Ovary (tissue), 9 donors: Measurements from ENCODE around the gene CCDC148. TPM values are rescaled to one million over a fixed set of nuclear protein-coding genes. Genes with fewer than 3 reads are reported as not detected.

Experiments
- DNase-seq, 5 donors: peaks; one replicate each; pipeline ENCODE4 v3.0.0-alpha.2; 2019 to 2020
- H3K27ac ChIP-seq, 2 donors: fragments of 200-600 bp; one replicate each; pipeline versions ENCODE4 v1.5.1 to v1.8.0; 2019 to 2022
- H3K27me3 ChIP-seq: fragments of 200-600 bp; one replicate; pipeline ENCODE4 v1.8.0; 2022
- H3K36me3 ChIP-seq: fragments of 200-600 bp; sonication (generic); one replicate; pipeline ENCODE4 v1.5.1; 2019
- H3K4me1 ChIP-seq: one replicate; pipeline ENCODE4 v1.8.1; 2013; ENCODE audit warnings: mild to moderate bottlenecking, moderate library complexity; ENCODE audit not compliant: insufficient read depth
- H3K4me3 ChIP-seq: fragments of 200-600 bp; sonication (generic); one replicate; pipeline ENCODE4 v1.5.1; 2017
- H3K9me3 ChIP-seq, 2 donors: fragments of 200-600 bp in 1 of 2; sonication (generic) in 1 of 2; one replicate each; pipeline versions ENCODE4 v1.5.1 to v1.8.1; 2013 to 2019; ENCODE audit warnings: mild to moderate bottlenecking in 1 of 2, moderate library complexity in 1 of 2
- CTCF ChIP-seq, 3 donors: fragments of 450-650 bp in 2 of 3; fragments of 200-600 bp in 1 of 3; IDR thresholded peaks; one replicate each; pipeline versions ENCODE4 v1.5.1 to v1.8.0; 2016 to 2022; ENCODE audit warnings: antibody characterized with exemption in 3 of 3, mild to moderate bottlenecking in 1 of 3
- EP300 ChIP-seq: sonication (generic); formaldehyde crosslinking; IDR thresholded peaks from one replicate; pipeline ENCODE4 v1.6.1; 2017; ENCODE audit warnings: antibody characterized with exemption
- POLR2A ChIP-seq: fragments of 450-650 bp; IDR thresholded peaks from one replicate; pipeline ENCODE4 v1.6.1; 2017; ENCODE audit warnings: antibody characterized with exemption, mild to moderate bottlenecking, moderate library complexity
- WGBS, 3 donors: extraction: QIAGEN DNeasy Blood & Tissue Kit in 1 of 3; methylation state at CpG; one replicate each; pipeline versions ENCODE4 v1.1.5 to v1.1.7; 2013 to 2017; 5-methylcytosine and 5-hydroxymethylcytosine counted together
- intact Hi-C, 4 donors: fragments of 100-400 bp; cut with DNase I; formaldehyde crosslinking; loops; one replicate each; pipeline versions ENCODE4 v1.11.0 to v1.15.1; 2022 to 2023
- polyA plus RNA-seq, 2 donors: library from polyadenylated mRNA; stranded (reverse); fragments of 200-250 nt in 1 of 2; fragments of 350-450 nt in 1 of 2; fragmentation: Illumina TruSeq in 1 of 2; extraction: RNeasy Lipid Tissue Mini Kit (QIAGEN cat#74804) in 1 of 2; gene quantifications; one replicate each; pipeline ENCODE4 v1.2.3, GENCODE V29; 2013 to 2014
- small RNA-seq: library from RNA; depleted of rRNA; stranded (forward); fragments of <200 nt; gene quantifications from one replicate; pipeline ENCODE3, GENCODE V24; 2016
- total RNA-seq, 7 donors: library from RNA; depleted of rRNA in 2 of 7; stranded (reverse); fragments of >200 nt in 2 of 7; fragmentation: NEBNext Ultra II Directional in 3 of 7; extraction: Animal tissue kit (Norgen Biotek cat#: 25700) in 3 of 7; gene quantifications; one replicate each; pipeline versions ENCODE4 v1.1.0 to v1.2.4, GENCODE V29; 2016 to 2023
- donor health status: DM: no; HTN: no; CAD: no; lungs with moderate emphysema.
- donor health status: DM: no; HTN: no; CAD: no.
- donor health status: Bipolar disorder and iron deficiency.
- donor health status: DM: yes; HTN: yes; CAD: no.
- donor health status: DM: no; HTN: no; CAD: no.
- donor health status: DM: yes; HTN: yes; CAD: no.

CCDC148 gene
- total and polyA plus RNA-seq, 9 donors: 0.80 to 6.6 (median 3.5) TPM

GRCh38 chr2:158128168-158128973 lies 328.2 kb downstream of the CCDC148 start:
- no peak overlapping the region for H3K27ac ChIP-seq
- H3K4me3 ChIP-seq: no peak overlapping the region
- no peak for DNase-seq
- H3K9me3 ChIP-seq: no peaks in the 10 kb centered on the region
- no peaks in the 10 kb centered on the region for H3K27me3 ChIP-seq
- WGBS, 3 donors: 84 to 95% (median 95%) methylated on average over 2 of the region's 2 CpGs
- TF ChIP-seq EP300 (no peak), CTCF (IDR thresholded peaks at IDR 0.05) (no peak), POLR2A (no peak)
- intact Hi-C loops: no loop called here
- no peaks in the 10 kb centered on the region for H3K4me1 ChIP-seq
- H3K36me3 ChIP-seq: no peaks in the 10 kb centered on the region

GRCh38 chr2:158127380-158127804 lies 329.2 kb downstream of the CCDC148 start:
- Histone ChIP-seq H3K36me3 (no peaks in the 10 kb centered on the region), H3K27me3 (no peaks in the 10 kb centered on the region), H3K9me3 (no peaks in the 10 kb centered on the region), H3K4me1 (no peaks in the 10 kb centered on the region), H3K4me3 (no peak overlapping the region), H3K27ac (no peak overlapping the region)
- TF ChIP-seq EP300: no peak
- TF ChIP-seq CTCF (IDR thresholded peaks at IDR 0.05): no peak
- TF ChIP-seq POLR2A: no peak
- WGBS, 3 donors: 69 to 72% (median 69%) methylated on average over 1 of the region's 1 CpG
- intact Hi-C loops: no loop called here
- DNase-seq: no peak

- H3K27ac ChIP-seq: no peak overlapping the region
- H3K4me1 ChIP-seq: no peaks in the 10 kb centered on the region
- no peaks in the 10 kb centered on the region for H3K9me3 ChIP-seq
- WGBS, 3 donors: 68 to 78% (median 74%) methylated on average over 5 of the region's 5 CpGs
- no peaks in the 10 kb centered on the region for H3K36me3 ChIP-seq
- no peak overlapping the region for H3K4me3 ChIP-seq
- no peak for TF ChIP-seq POLR2A
- no peak for TF ChIP-seq CTCF (IDR thresholded peaks at IDR 0.05)
- no peak for TF ChIP-seq EP300
- intact Hi-C loops: no loop called here
- H3K27me3 ChIP-seq: no peaks in the 10 kb centered on the region
- no peak for DNase-seq
These were observed 330.6 kb downstream of the CCDC148 start for GRCh38 chr2:158125756-158126498.

- Histone ChIP-seq H3K27me3 (no peaks in the 10 kb centered on the region), H3K4me1 (no peaks in the 10 kb centered on the region), H3K27ac (no peak overlapping the region), H3K4me3 (no peak overlapping the region), H3K36me3 (no peaks in the 10 kb centered on the region), H3K9me3 (no peaks in the 10 kb centered on the region)
- TF ChIP-seq CTCF (IDR thresholded peaks at IDR 0.05): no peak
- 63 to 71% (median 70%) methylated on average over 2 of the region's 2 CpGs for WGBS, 3 donors
- DNase-seq: no peak
- intact Hi-C loops: no loop called here
These were observed 331.7 kb downstream of the CCDC148 start for GRCh38 chr2:158124896-158125295.

Small RNAs within 50 kb of the gene (small RNA-seq; reads per million reads assigned to genes)
- gene RN7SL393P: not detected

Other genes with a start within 250 kb of the CCDC148 start
- gene PKP4, start 199 bp upstream of the CCDC148 start, total RNA-seq: 10 to 100 TPM; 35.8 to 60.9 (median 46.6) TPM
- gene PKP4, start 199 bp upstream of the CCDC148 start, polyA plus RNA-seq: 10 to 100 TPM; 22.7 to 51.5 TPM